Right ventricle myocardium inferior (tissue), 1 donor: ENCODE measurements around the gene NFIX. TPM values are rescaled to one million over a fixed set of nuclear protein-coding genes. Genes with fewer than 3 reads are reported as not detected.
A peak's percentile ranks its signal among the peaks of the same experiment; 100 is the strongest.
"Not testable (repeated sequence)": the region's sequence is repeated elsewhere in the genome, so short reads cannot be mapped to it uniquely, and the experiment has no call there.

Experiments used
- ATAC-seq: fragments of 200-7000 bp; cut with Tn5 transposase; one replicate; pipeline ENCODE4 v1.9.1; 2020; ENCODE audit warnings: mild to moderate bottlenecking, moderate library complexity
- DNase-seq: peaks from one replicate; pipeline ENCODE4 v3.0.0; 2021; ENCODE audit errors: missing footprints
- intact Hi-C: fragments of 100-400 bp; cut with DNase I; formaldehyde crosslinking; loops from one replicate; pipeline ENCODE4 v1.11.0; 2022
- long read RNA-seq: library from polyadenylated mRNA; unstranded; transcript quantifications from one replicate; pipeline ENCODE4 v2.0.0, GENCODE V29; 2021
- total RNA-seq: library from RNA; stranded (reverse); fragmentation: NEBNext Ultra II Directional; extraction: Animal tissue kit (Norgen Biotek cat#: 25700); gene quantifications from one replicate; pipeline ENCODE4 v1.2.1, GENCODE V29; 2021
- donor health status: DM: no; HTN: yes; CAD: no; lungs with severe emphysema.

The NFIX gene
- total RNA-seq, result 159 TPM
- long read RNA-seq, partial matches to known transcripts, result 1 of 8 reads
- long read RNA-seq, other reads (novel, unspliced or antisense), result 7 of 8 reads

DNA sequence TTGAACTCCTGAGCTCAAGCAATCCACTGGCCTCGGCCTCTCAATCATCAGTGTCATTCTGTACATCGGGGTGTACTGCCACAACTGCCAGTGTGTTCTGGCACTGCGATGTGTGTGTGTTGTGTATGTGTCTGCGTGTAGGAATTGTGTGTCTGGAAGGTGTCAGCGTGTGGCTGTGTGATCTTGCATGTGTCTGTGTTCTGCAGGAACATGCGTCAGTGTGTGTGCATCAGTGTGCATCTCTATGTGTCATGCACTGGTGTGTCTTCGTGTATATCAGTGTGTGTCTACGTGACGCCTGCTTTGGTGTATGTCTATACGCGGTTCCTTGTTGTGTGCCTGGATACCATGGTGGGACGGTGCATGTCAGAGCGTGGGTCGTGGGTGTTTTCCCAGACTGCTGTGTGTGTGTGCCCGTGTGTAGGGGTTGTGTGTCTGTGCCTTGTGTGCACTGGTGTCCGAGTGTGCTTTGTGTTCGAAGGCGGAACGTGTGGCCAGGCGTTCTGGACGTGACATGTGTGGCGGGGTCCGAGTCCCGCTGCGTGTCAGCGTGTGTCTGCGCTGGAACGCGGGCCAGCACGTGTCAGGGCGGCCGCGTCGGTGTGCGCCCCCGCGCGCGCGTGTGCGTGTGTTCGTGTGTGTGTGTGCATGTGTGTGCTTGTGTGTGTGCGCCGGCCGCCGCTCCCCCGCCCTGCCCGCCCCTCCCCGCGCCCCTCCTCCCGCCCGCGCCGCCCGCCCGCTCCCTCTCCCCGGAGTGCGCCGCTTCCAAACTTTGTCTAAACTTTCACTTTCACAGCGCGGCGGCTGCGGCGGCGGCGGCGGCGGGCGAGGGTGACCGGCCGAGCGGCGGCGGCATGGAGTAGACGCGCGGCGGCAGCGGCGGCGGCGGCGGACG, at the start of gene NFIX:
TSS of gene NFIX (plus strand) at position 775 of the 895 bp plus-strand sequence. CDS start 363 bp downstream, outside the sequence.
- intact Hi-C loops, result loop anchor here (1.0 to 5.0 kb wide), 2 partner anchors 37 to 66 kb away; no protein-coding TSS in a partner anchor
- DNase-seq (peak; percentile 87), ATAC-seq (peak; percentile 46)

DNA sequence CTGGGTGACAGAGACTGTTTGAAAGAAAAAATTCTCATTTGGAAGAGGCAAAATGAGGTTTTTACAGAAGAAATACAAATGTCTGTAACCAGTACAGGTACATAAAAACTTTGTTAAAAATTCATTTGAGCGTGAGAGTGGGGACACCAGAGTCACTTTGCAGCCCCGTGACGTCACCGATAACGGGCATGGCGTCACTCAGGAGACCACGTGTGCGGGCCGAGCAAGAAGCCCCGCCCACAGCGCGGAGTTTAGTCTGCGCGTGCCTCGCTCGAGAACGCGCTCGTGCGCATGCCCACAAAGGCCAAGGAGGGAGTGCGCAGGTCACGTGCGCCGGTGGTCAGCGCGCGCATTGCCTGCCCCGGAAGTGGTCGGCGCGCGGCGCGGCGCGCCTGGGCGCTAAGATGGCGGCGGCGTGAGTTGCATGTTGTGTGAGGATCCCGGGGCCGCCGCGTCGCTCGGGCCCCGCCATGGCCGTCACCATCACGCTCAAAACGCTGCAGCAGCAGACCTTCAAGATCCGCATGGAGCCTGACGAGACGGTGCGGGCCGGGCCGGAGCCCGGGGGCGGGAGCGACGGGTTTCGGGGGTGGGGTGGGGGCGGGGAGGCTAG, 49.7 kb upstream of the NFIX start, which contains the start of gene RAD23A:
TSS of gene RAD23A (plus strand) at position 384 of the 613 bp plus-strand sequence. CDS start at position 471, 87 bp downstream.
- DNase-seq (peak; percentile 100), ATAC-seq (peak; percentile 94)
- intact Hi-C loops, result no loop called here

DNA sequence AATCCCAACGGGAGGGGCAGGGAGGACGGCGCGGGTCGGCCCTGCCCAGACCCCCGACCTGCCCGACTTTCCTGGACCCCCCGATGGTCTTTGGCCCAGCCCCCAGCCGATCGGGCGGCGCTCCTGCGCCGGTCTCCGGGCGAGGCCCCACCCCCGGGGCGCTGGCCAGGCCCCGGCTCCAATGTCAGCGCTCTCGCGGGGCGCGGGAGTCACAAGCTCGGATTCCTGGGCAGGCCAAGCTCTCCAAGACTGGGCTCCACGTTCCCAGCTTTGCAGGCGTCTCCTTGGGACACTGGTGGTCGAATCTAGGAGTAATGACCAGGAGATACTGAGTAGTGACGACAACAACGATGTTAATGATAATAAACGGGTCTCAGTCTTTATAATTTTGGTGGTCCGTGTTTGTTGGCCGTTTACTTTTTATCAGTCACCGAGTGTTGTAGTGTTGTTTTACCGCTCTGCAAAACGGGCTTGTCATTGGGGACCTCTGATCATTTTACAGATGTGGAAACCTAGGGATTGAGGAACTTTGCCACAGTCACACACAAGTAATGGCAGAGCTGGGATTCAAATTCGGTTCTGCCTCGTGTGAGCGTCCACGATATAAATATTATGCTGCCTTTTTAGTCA, 49.1 kb upstream of the NFIX start:
- DNase-seq (peak; percentile 83), ATAC-seq (peak; percentile 79)
- intact Hi-C loops, result no loop called here

DNA sequence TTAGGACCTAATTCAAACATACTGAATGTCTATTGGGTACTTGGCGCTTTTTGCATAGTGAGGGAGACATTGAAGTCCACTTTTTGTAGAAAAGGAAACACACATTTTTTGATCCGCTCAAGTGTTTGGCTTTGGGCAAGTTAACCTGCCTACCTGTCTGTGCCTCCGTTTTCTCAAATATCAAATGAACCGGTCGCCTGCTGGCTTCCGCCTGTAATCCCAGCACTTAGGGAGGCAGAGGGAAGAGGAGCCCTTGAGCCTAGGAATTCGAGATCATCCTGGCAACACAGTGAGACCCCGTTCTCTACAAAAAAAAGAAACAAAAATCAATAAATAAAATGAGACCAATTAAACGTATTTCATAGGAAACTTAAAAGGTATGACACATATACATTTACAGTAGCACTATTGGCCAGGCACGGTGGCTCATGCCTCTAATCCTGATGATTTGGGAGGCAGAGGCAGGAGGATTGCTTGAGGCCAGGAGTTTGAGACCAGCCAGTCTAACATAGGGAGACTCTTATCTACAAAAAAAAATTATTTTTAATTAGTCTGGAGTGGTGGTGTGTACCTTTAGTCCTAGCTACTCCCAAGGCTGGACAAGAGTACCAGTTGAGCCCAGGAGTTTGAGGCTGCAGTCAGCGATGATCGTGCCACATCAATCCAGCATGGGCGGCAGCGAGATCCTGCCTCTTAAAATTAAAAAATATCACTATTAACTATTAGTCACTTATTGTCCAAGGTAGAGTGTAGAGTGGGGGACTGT, 48.4 kb upstream of the NFIX start:
- DNase-seq (no peak), ATAC-seq (no peak)
- intact Hi-C loops, result no loop called here

DNA sequence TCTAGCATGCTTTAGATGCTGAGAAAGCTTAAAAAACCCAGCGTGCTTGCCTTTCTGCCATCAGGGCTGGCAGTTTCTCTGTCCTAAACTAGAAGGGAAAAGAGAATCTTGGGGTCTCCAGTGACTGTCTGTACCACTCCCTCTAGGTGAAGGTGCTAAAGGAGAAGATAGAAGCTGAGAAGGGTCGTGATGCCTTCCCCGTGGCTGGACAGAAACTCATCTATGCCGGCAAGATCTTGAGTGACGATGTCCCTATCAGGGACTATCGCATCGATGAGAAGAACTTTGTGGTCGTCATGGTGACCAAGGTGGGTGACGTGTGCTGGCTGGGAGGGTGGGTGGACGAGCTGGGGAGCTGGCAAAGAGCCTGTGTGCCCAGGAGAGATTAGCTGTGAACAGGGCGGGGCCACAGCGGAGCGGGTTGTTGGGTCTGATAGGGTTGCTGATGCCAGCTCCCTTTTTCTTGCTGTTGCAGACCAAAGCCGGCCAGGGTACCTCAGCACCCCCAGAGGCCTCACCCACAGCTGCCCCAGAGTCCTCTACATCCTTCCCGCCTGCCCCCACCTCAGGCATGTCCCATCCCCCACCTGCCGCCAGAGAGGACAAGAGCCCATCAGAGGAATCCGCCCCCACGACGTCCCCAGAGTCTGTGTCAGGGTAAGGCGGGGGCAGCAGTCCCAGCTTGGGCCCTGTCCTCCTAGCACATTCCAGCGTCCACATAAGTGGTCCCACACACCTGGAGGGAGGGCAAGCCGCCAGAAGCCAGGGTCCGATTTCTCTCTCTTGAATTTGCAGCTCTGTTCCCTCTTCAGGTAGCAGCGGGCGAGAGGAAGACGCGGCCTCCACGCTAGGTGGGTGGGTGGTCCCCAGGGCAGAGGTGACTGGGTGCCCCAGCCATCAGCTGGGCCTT, 47.3 kb upstream of the NFIX start:
- ATAC-seq (no peak), DNase-seq (peak; percentile 58)
- intact Hi-C loops, result no loop called here

DNA sequence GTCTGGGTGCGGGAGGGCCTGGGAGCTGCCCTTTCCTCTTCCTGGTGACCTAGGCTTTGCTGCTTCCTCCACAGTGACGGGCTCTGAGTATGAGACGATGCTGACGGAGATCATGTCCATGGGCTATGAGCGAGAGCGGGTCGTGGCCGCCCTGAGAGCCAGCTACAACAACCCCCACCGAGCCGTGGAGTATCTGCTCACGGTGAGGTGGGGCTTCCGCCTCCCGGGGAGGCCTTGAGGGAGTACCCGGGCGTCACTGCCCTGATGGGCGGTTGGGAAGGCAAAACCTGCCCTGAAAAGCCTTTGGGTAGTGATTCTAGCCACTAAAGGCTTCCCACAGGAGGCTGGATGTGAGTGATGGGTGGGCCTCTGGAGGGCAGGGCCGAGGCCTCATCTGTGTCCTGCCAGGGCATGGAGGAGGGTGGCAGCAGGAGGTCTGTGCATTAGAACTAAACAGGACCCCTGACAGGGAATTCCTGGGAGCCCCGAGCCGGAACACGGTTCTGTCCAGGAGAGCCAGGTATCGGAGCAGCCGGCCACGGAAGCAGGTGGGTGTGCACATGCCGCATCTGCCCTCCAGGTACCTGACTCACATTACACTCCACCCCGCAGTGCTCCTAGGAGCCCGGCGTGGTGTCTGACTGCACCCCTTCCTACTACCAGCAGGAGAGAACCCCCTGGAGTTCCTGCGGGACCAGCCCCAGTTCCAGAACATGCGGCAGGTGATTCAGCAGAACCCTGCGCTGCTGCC, 46.5 kb upstream of the NFIX start:
- peak; percentile 46 for DNase-seq
- no peak for ATAC-seq
- intact Hi-C loops, result no loop called here

DNA sequence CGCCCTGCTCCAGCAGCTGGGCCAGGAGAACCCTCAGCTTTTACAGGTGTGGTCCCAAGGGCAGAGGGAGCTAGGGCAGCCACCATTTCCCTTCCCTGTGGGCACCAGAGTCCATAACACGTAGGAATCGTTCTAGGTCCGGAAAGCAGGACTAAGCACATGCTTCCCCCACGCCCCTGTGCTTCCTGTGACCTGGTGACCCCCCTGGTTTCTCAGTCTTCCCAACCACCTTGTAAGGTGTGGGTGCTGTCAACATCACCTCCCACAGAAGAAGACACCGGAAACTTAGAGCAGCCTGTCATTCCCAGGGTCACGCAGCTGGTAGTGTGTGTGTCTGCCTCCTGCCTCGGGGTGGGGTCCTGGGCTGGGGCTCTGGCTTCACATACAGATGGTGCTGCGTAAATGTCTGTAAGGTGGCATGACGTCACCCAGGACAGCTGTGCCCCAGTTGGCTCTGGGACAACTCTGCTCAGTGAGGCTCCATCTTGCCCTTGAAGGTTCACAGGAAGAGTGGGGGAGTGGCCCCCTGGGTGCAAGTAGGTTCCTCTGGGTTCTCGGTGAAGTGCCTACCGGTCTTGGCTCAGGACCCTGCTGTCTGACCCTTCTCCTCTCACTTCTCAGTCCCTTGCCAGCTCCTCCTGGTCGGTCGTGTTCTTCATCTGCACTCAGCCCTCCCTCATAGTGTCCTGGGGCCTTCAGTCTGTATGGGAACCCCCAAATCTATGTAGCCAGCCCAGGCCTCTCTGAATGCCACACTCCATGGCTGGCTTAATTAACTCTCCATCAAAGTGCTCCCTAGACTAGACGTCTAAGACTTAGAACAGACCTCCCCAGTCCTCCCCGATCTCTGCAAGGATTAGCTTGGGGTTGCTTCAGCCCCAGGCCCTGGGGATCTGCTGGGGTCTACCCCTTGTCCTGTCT, 45.7 kb upstream of the NFIX start:
- no peak for ATAC-seq
- DNase-seq, result no peak
- intact Hi-C loops, result no loop called here

DNA sequence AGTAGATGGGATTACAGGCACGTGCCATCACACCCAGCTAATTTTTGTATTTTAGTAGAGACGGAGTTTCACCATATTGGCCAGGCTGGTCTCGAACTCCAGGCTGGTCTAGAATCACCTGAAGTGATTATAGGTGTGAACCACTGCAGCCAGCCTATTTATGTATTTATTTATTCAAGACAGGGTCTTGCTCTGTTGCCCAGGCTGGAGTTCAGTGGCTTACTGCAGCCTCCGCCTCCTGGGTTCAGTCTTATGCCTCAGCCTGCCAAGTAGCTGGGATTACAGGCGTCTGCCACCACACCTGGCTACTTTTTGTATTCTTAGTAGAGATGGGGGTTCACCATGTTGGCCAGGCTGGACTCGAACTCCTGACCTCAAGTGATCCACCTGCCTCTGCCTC, 43.2 kb upstream of the NFIX start:
- intact Hi-C loops, DNase-seq, ATAC-seq: not testable (repeated sequence)

DNA sequence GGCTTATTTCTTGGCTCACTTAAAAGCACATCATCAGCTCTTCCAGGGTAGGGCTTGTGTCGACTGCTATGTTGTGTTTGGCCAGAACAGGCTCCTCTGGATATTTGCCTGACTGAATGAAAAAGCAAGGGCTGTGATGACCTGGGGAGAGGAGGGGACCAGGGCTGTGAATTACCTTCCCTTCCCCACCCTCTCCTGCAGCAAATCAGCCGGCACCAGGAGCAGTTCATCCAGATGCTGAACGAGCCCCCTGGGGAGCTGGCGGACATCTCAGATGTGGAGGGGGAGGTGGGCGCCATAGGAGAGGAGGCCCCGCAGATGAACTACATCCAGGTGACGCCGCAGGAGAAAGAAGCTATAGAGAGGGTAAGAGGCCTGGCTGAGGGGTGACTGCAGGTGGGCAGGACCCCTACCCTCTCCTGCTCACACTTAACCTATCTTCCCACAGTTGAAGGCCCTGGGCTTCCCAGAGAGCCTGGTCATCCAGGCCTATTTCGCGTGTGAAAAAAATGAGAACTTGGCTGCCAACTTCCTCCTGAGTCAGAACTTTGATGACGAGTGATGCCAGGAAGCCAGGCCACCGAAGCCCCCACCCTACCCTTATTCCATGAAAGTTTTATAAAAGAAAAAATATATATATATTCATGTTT, 42.7 kb upstream of the NFIX start:
- intact Hi-C loops, result no loop called here

DNA sequence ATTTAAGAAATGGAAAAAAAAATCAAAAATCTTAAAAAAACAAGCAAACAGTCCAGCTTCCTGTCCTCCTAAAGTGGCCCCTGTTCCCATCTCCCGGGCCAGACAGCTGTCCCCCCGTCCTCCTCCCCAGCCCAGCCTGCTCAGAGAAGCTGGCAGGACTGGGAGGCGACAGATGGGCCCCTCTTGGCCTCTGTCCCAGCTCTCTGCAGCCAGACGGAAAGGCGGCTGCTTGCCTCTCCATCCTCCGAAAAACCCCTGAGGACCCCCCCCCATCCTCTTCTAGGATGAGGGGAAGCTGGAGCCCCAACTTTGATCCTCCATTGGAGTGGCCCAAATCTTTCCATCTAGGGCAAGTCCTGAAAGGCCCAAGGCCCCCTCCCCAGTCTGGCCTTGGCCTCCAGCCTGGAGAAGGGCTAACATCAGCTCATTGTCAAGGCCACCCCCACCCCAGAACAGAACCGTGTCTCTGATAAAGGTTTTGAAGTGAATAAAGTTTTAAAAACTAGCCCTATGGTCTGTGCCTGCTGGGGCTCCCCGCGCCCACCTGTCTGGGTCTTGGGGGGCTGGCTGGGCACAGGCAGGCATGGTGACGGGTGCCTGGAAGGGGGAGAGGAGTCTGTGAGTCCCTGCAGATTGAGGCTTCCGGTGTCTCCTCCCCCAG, 42.0 kb upstream of the NFIX start:
- ATAC-seq (no peak), DNase-seq (peak; percentile 32)
- intact Hi-C loops, result no loop called here

More for the DNA sequence above, 42.7 kb upstream of the NFIX start:
- ATAC-seq (no peak), DNase-seq (peak; percentile 18)

DNA sequence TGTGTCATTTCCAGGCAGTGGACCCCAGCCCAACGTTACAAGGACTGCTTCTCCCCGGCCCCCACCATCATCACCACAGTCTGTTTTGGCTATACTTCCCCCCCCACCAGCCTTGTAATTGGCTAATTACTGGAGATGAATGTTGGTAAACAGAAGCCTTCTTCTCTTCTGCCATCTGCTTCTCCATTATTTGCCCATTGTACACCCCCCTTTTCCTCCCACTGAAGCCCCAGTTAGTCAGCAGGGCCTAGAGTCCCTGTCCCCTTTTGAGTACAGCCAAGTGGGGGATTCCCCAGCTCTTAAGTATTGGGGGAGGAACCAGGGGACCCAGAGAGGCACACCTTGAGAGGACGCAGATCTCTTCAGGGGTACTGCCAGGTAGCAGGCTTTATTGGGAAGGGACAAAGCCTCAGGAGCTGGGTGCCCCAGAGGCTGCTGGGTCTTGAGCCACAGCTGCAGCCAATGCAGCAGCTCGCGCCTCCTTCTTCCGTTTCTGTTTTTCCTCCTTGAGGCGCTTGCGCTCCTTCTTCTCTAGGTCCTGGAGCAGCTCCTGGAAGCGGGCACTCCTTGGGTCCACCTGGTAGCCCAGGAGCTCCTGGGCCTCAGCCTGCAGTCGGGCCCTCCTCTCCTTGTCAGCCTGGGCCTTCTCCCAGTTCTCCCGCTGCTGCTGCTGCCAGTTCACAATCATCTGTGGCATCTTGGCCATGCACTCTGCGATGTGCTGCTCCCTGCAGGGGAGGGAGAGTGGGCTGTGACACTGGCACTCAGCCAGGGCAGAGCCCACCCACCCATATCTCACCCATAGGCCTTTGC, 41.3 kb upstream of the NFIX start:
- ATAC-seq (no peak), DNase-seq (peak; percentile 20)

DNA sequence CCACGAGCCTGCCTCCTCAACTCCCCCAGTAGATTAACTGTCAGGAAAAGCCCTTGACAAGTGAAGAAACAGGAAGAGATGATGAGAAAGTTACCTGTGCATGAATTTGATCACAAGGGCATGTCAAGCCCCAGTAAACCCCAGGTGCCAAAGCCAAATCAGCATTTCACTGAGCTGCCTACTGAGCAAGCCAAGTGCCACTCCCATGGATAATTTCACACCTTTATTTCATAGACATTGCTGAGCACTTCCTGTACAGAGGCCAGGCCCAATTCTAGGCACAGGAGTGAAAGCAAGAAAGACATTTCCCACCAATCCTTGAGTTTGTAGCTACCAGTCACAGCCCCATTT, 40.7 kb upstream of the NFIX start:
- no peak for DNase-seq
- ATAC-seq, result no peak
- intact Hi-C loops, result no loop called here

More for the DNA sequence above, 41.3 kb upstream of the NFIX start:
- intact Hi-C loops, result no loop called here

DNA sequence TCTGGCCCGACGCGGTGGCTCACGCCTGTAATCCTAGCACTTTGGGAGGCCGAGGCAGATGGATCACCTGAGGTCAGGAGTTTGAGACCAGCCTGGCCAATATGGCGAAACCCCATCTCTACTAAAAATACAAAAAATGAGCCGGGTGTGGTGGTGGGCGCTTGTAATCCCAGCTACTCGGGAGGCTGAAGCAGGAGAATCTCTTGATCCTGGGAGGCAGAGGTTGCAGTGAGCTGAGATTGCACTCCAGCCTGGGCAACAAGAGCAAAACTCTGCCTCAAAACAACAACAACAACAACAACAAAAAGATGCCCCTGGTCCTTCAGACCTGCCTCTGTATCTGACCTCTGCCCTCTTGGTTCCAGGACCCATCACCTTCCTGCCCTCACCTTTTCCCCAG, 39.7 kb upstream of the NFIX start:
- intact Hi-C loops, ATAC-seq: not testable (repeated sequence)
- DNase-seq, result peak; percentile 30

DNA sequence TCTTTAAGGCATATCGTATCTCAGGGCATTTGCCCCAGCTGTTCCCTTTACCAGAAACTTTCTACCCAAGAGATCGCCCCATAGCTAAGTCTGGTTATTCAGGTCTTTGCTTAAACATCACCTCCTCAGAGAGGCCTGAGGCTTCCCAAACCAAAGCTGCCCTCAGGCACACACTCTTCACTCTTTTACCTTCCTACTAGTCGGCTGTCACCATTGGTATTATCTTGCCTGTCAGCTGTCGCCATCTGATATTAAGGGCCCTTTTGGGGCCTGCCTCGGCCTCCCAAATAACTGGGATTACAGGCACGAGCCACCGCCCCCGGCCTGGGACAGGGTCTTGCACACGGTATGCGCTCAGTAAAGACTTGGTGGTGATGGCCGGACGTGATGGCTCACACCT, 39.3 kb upstream of the NFIX start:
- intact Hi-C loops, result no loop called here
- peak; percentile 59 for DNase-seq

More for the DNA sequence above, 39.3 kb upstream of the NFIX start:
- ATAC-seq, result no peak
